Stomach (tissue), 4 donors: ENCODE measurements around the gene CFAP92.

Experiments used
- CTCF ChIP-seq, 7 experiments: fragments of 450-650 bp in 4 of 7; fragments of 200-600 bp in 3 of 7; sonication (generic) in 3 of 7; IDR thresholded peaks; one replicate each; pipeline ENCODE4 v1.5.1; 2016 to 2019; ENCODE audit warnings: antibody characterized with exemption in 7 of 7, control low read depth in 2 of 7, mild to moderate bottlenecking in 1 of 7
- EP300 ChIP-seq: sonication (generic); formaldehyde crosslinking; IDR thresholded peaks from one replicate; pipeline ENCODE4 v1.6.1; 2017; ENCODE audit warnings: antibody characterized with exemption
- POLR2A ChIP-seq, 4 donors: fragments of 450-650 bp; IDR thresholded peaks; one replicate each; pipeline ENCODE4 v1.6.1; 2016; ENCODE audit warnings: antibody characterized with exemption in 4 of 4, control low read depth in 2 of 4, mild to moderate bottlenecking in 1 of 4, moderate library complexity in 1 of 4
- POLR2AphosphoS5 ChIP-seq, 3 donors: sonication (generic); formaldehyde crosslinking; IDR thresholded peaks; one replicate each; pipeline ENCODE4 v1.6.1; 2016; ENCODE audit warnings: antibody characterized with exemption in 3 of 3

GRCh38 chr3:128991355-128991895 lies 2.5 kb downstream of the CFAP92 start:
- TF ChIP-seq CTCF (IDR thresholded peaks at IDR 0.05) (no peak), EP300 (no peak), POLR2A (IDR thresholded peaks at IDR 0.05) (no peak), POLR2AphosphoS5 (IDR thresholded peaks at IDR 0.05) (no peak)
